HG03521 (cell line): ENCODE results near the gene GPD2.

Experiments used
- ATAC-seq: cut with Tn5 transposase; IDR thresholded peaks from one replicate; pipeline ENCODE4 v1.9.1; 2021; ENCODE audit warnings: mild to moderate bottlenecking, moderate library complexity; ENCODE audit not compliant: unreplicated experiment

GPD2 gene

GRCh38 chr2:156435718-156436496 is at the start of gene GPD2:
Gene GPD2, plus strand, starts transcription at chr2:156436379. Its CDS starts 39,727 bp downstream, at chr2:156476106.
- ATAC-seq: peak; percentile 48

DNA sequence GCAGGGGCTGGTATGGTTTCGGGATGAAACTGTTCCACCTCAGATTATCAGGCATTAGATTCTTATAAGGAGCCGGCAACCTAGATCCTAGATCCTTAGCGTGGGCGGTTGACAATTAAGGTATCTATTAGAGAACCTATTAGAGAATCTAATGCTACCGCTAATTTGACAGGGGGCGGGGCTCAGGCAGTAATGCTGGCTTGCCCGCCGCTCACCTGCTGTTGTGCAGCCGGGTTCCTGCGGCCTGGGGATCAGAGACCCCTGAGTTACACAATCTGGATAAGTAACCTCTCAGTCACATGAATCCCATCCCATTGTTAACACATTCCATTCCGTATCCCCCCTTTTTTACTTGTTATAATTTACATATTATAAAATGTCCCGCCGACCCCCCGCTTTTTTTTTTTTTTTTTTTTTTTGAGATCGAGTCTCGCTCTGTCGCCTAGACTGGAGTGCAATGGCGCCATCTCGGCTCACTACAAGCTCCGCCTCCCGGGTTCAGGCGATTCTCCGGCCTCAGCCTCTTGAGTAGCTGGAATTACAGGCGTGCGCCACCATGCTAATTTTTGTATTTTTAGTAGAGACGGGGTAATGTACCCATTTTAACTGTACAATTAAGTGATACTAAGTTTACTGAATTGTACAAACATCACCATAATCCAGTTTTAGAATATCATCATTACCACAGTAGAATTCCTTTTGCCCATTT is 42.0 kb upstream of the GPD2 start:
- no peak for ATAC-seq

GRCh38 chr2:156396126-156396525 is 40.1 kb upstream of the GPD2 start:
- no peak for ATAC-seq

DNA sequence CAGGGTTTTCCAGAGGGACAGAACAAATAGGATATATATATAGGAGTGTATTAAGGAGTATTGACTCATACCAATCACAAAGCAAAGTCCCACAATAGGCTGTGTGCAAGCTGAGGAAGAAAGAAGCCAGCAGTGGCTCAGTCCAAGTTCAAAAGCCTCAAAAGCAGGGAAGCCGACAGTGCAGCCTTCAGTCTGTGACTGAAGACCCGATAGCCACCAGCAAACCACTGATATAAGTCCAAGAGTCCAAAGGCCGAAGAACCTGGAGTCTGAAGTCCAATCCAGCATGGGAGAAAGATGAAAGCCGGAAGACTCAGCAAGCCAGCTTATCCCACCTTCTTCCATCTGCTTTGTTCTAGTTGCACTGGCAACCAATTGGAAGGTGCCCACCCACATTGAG is 39.0 kb upstream of the GPD2 start:
- ATAC-seq: no peak

- no peak for ATAC-seq
Measured at GRCh38 chr2:156398176-156398575, 38.0 kb upstream of the GPD2 start.

GRCh38 chr2:156399224-156399949 is 36.8 kb upstream of the GPD2 start:
- ATAC-seq: no peak

DNA sequence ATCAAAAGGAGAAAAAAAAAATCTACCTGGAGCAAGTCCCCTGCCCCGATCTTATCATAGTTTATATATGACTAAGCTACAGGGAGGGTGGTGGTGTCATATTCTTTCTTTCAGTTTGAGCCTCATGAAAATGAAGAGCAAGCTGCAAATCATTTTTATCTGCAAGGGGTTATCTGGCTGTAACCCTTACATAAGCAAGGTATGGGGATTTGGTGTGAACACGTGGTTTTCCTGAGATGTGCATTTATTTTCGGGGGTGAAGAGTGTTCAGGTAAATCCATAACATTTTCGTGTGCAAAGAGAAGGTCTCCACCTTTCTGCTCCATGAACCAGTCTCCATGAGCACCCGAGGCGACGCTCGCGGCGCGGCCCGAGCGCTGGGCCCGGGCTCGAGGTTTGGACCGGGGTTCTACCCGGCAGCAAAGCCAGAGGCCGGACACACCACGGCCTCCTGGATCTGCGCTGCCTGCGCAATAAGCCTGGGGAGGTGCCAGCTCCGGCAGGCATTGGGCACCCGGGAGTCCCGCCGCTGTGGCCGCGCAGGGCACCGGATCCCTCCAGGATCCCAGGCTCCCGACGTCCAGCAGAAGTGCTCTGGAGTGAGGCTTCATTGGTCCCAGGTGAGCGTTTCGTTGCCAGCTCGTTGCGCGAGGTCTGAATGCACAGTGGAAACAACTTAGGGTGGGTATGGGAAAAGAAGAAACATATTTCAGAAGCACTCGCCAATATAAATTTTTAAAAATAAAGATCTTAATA is 36.1 kb upstream of the GPD2 start:
- peak; percentile 34 for ATAC-seq

DNA sequence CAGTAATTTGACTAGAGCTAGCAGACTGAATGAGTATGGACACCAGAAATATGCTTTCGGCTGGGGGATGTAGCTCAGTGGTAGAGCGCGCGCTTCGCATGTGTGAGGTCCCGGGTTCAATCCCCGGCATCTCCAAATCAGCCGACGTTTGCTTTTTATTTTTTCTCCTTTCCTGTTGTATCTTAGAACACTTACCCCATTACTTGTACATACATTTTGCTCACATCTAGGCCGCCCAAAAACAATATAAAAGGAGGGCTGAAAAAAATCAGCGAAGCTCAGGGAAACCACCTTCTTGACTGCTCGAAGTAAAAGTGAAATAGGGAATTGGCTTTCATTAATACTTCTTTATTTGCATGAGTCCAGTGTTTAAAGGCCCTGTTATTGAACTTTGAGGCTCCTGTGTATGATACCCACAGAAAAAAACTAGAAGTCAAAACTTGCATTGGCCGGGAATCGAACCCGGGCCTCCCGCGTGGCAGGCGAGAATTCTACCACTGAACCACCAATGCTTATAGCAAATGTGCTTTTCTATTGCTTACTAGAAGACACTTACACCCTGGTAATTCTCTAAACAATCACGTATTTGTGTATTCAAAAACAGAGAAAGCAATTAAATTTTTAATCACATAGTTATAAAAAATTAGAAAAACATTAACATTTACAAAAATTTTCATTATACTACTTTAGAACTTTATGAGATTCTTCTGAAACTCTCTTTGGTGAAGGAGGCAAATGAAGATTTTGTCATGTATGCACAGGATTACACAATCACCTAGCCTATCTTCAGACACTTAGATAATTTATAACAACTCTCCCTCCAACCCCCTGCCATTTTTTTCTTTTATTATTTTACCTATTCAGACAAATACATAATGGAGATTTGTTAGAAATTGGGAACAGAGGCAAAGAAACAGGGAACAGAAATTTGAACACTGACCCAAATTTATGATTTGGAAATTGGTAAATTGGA is 35.2 kb upstream of the GPD2 start:
- ATAC-seq: peak; percentile 60

- no peak for ATAC-seq
Measured at GRCh38 chr2:156401861-156402260, 34.3 kb upstream of the GPD2 start.

- no peak for ATAC-seq
Measured at GRCh38 chr2:156405586-156405985, 30.6 kb upstream of the GPD2 start.

GRCh38 chr2:156411835-156412234 is 24.3 kb upstream of the GPD2 start:
- no peak for ATAC-seq

- no peak for ATAC-seq
Measured at GRCh38 chr2:156421851-156422250, 14.3 kb upstream of the GPD2 start.

DNA sequence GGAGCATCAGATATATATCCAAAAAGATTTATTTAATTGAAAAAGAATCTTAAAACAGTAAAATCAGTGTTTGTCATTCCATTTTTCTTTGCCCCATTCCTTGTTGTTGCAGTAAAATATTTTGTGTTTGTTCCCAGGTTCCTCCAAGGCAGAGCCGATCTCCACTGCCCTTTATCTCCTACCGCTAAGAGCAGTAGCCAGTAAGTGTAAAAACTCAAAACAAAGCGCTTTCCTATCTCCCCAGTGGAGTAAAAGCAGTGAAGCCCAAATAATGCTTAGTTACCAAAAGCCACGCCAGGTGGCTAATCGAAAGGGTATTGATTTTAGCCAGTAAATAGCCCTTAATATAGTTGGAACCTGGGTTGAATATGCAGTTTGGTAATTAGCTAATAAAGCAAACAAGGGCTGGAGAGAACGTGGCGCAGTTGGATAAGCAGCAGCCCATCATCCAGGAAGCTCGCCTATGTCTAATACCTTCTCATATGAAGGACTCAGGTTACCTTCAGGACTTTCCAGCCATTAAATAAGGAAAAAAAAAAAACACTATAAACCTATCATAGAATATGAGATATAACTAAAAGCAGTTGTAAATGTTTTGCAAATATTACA is 12.4 kb upstream of the GPD2 start:
- no peak for ATAC-seq

GRCh38 chr2:156427074-156427473 is 9.1 kb upstream of the GPD2 start:
- ATAC-seq: no peak

DNA sequence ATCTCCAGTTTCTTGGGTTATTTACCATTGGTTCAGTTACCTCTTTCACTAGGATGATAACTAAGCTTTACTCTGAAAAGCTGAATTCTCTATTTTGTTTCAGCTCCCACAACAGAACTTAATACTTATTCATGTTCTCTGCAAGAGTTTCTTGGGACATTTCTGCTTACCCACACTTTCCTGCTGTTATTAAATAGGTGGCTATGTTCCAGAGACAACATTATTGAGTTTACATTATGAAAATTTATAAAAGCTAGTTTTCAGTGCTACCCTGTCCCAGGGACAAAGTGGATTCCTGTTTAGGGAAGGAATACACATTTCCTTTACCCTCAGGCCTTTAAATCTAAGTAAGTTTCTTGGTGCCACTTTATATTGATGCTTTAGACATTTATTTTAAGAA is 7.0 kb upstream of the GPD2 start:
- no peak for ATAC-seq

DNA sequence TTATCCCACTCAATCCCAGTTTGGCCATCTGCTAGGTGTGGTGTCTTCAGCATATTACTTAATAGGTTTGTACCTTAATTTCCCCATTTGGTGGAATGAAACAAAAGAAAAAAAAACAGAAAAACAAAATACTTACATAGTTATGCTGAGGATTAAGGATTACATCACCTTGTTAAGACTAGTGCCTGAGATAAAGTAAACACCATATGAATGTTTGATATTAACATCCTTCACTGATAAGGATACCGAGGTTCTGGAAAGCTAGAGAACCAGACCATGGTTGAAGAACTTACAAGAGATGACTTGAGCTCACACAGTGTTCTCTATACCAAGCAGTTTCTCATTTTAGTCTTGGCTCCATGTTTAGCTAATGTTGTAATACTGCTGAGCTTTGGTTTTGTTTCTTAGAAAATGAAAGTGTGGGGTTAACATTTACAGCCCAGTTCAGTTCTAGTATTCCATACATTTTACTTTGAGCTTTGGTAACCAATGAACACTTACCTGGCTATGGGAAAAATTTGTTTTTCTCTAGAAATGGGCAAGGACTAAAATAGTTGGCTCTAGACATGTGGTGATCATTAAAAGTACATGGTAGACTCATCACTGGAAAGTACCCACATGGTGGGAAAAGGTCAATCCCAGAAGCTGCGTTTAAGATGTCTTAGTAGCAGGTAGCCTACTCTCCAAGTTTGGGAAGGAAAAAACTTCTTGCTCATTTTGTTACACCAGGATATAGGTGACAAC is 5.8 kb upstream of the GPD2 start:
- ATAC-seq: no peak

DNA sequence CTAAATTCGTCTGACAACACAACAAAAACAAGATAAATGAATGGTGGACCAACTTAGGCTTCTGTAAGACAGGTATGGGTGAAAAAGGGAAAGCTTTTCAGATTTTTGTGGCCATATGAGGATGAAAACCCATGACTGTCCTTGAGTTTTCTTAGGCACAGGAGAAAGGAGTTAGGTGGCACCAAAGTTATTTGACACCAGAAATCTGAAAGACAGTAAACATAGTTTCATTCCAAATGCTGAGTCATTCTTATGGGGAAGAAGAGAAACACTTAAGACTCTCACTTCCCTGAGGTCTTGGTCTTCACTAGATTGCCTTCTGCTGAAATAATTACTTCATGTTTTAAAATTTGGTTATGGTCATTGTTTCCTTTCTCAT is 5.2 kb upstream of the GPD2 start:
- ATAC-seq: peak; percentile 52

DNA sequence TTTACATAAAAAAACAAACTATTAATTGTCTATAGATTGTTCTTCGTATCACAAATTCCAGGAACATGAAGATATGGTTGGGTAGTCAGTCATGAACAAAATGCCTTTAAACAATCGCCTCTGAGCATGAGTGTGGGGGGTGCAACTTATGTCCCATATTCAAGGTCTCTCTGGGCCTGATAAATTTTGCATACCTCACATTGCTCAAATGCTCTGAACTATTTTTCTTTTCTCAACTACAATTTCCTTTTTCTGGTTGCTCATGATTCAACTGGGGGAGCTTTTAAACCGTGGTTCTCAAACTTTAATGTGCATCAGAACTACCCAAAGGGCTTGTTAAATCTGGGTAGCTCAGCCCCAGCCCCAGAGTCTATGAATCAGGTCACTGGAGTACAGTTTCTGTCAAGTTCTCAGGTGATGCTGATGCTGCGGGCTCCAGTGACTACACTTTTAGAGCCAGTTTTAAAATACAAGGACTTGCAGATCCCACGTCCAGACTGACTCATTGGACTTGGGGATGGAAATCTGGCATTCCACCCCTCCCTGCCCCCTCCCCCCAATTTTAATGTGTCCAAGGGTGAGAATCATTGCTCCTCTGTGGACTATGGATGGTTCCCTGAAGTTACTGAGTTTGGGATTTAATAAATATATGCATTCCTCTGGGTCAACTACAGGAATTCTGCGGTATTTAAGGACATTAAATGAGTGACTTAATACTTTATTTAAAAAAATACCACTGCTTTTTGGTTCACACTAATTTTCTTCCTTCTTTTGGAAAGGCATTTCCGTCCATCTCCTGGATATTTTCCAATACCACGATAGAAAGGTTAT is 1.5 kb upstream of the GPD2 start:
- ATAC-seq: no peak
